ENCODE data around the gene OR2A5. TPM values are rescaled to one million over a fixed set of nuclear protein-coding genes. Genes with fewer than 3 reads are reported as not detected.

The OR2A5 gene
- total and polyA plus RNA-seq, 10 donors = not detected

DNA sequence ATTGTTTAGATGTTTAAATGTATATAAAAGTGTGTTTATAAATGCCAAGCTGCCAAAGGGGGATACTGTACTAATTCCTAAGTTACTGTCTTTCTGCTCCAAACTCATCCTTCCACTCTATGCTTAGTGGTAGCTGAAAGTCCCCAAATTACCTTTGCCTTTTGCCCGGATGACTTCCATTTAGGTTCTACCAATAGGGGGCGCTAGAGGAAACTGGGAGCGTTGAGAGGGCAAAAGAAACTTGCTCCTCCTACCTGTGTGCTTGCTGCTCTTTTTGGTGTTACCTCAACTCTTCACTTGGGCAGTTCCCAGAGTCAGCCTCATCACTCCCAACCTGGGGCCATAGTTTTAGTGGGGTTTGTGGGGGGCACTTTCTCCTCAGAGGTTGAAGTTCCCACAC, 15.0 kb downstream of the OR2A5 start:
- 25 to 63% (median 44%) methylated on average over 3 of the region's 3 CpGs for WGBS, 5 donors
- DNase-seq = no peak
- H3K36me3 ChIP-seq = no peaks in the 10 kb centered on the region
- H3K27ac ChIP-seq = no peak overlapping the region
- H3K27me3 ChIP-seq (replicated peaks in 1 of 7) = peaks cover 0 to 6% (median 0%) of the 10 kb centered on the region in 7 donors
- H3K4me1 ChIP-seq = no peaks in the 10 kb centered on the region
- intact Hi-C loops (cut with DNase I; ENCODE audit: low total_unique reads) = no loop called here
- peaks cover 0 to 17% (median 11%) of the 10 kb centered on the region in 8 donors for H3K9me3 ChIP-seq
- TF ChIP-seq, protein P1, sequence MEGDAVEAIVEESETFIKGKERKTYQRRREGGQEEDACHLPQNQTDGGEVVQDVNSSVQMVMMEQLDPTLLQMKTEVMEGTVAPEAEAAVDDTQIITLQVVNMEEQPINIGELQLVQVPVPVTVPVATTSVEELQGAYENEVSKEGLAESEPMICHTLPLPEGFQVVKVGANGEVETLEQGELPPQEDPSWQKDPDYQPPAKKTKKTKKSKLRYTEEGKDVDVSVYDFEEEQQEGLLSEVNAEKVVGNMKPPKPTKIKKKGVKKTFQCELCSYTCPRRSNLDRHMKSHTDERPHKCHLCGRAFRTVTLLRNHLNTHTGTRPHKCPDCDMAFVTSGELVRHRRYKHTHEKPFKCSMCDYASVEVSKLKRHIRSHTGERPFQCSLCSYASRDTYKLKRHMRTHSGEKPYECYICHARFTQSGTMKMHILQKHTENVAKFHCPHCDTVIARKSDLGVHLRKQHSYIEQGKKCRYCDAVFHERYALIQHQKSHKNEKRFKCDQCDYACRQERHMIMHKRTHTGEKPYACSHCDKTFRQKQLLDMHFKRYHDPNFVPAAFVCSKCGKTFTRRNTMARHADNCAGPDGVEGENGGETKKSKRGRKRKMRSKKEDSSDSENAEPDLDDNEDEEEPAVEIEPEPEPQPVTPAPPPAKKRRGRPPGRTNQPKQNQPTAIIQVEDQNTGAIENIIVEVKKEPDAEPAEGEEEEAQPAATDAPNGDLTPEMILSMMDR (IDR thresholded peaks at IDR 0.05 in 8 of 11, conservative IDR thresholded peaks at IDR 0.05 in 3 of 11) = no peak
- no peak for TF ChIP-seq POLR2AphosphoS5 (IDR thresholded peaks at IDR 0.05)
- no peak for TF ChIP-seq POLR2A (IDR thresholded peaks at IDR 0.05)
- H3K4me3 ChIP-seq = no peak overlapping the region

DNA sequence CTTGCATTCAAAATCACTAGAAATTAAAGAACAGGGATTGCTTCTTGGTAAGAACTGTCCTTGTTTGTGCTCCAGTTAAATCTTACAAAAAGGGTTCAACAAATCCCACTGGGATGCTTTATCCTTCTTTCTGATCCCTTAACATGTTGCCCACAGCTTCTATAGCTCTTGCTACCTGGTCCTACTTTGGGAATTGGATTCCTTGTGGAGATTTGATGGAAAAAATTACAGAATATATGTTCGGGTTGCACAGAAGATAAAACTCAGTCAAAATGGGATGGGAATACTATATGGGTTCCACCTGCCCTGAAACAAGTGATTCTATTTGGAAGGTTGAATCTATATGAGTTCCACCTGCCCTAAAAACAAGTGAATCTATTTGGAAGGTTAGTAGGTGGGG, 20.8 kb downstream of the OR2A5 start, which contains the start of gene OR2A25:
Gene OR2A25 (plus strand): TSS at position 301 of the 400 bp plus-strand sequence. CDS start 4,409 bp downstream, outside the sequence.
- intact Hi-C loops (cut with DNase I; ENCODE audit: low total_unique reads) = no loop called here
- TF ChIP-seq POLR2A (IDR thresholded peaks at IDR 0.05) (no peak), POLR2AphosphoS5 (IDR thresholded peaks at IDR 0.05) (no peak)
- TF ChIP-seq, protein P1 (IDR thresholded peaks at IDR 0.05 in 8 of 11, conservative IDR thresholded peaks at IDR 0.05 in 3 of 11) = no peak
- H3K27me3 ChIP-seq (replicated peaks in 1 of 7) = no peaks in the 10 kb centered on the region
- no peak within 1 kb of the TSS for H3K4me3 ChIP-seq
- no peak for DNase-seq
- H3K36me3 ChIP-seq = no peaks in the 10 kb centered on the region
- WGBS, 5 donors = 78 to 91% (median 86%) methylated on average over 1 of the region's 1 CpG
- H3K4me1 ChIP-seq = no peaks in the 10 kb centered on the region
- no peak within 1 kb of the TSS for H3K27ac ChIP-seq
- no peaks in the 10 kb centered on the region for H3K9me3 ChIP-seq

GRCh38 chr7:144069953-144070352, 21.2 kb downstream of the OR2A5 start:
- no peak for TF ChIP-seq POLR2A (IDR thresholded peaks at IDR 0.05)
- TF ChIP-seq, protein P1 (IDR thresholded peaks at IDR 0.05 in 8 of 11, conservative IDR thresholded peaks at IDR 0.05 in 3 of 11) = no peak
- no peak for TF ChIP-seq POLR2AphosphoS5 (IDR thresholded peaks at IDR 0.05)
- 64 to 85% (median 82%) methylated on average over 2 of the region's 2 CpGs for WGBS, 5 donors
- Histone ChIP-seq H3K4me1 (no peaks in the 10 kb centered on the region), H3K9me3 (no peaks in the 10 kb centered on the region), H3K27ac (no peak overlapping the region), H3K4me3 (no peak overlapping the region), H3K27me3 (replicated peaks in 1 of 7) (no peaks in the 10 kb centered on the region), H3K36me3 (no peaks in the 10 kb centered on the region)
- intact Hi-C loops (cut with DNase I; ENCODE audit: low total_unique reads) = no loop called here
- DNase-seq = no peak

GRCh38 chr7:144074374-144074773, 25.6 kb downstream of the OR2A5 start:
- TF ChIP-seq POLR2AphosphoS5 (IDR thresholded peaks at IDR 0.05) (no peak), POLR2A (IDR thresholded peaks at IDR 0.05) (no peak)
- TF ChIP-seq, protein P1 (IDR thresholded peaks at IDR 0.05 in 8 of 11, conservative IDR thresholded peaks at IDR 0.05 in 3 of 11) = no peak
- no peaks in the 10 kb centered on the region for H3K27me3 ChIP-seq (replicated peaks in 1 of 7)
- no peaks in the 10 kb centered on the region for H3K36me3 ChIP-seq
- H3K4me3 ChIP-seq = no peak overlapping the region
- whole genome bisulfite sequencing, 5 donors = 85 to 96% (median 96%) methylated on average over 8 of the region's 8 CpGs
- no peaks in the 10 kb centered on the region for H3K4me1 ChIP-seq
- intact Hi-C loops (cut with DNase I; ENCODE audit: low total_unique reads) = no loop called here
- DNase-seq = no peak
- H3K9me3 ChIP-seq = no peaks in the 10 kb centered on the region
- H3K27ac ChIP-seq = no peak overlapping the region
